ENCODE data around the gene FMN2.

FMN2 gene

GRCh38 chr1:240511789-240512188 is 420.1 kb downstream of the FMN2 start:
- no peak overlapping the region for H2AK5ac ChIP-seq (ENCODE audit: low read length)
- H3K23ac ChIP-seq (ENCODE audit: low read length) = no peak overlapping the region
- no peaks in the 10 kb centered on the region for H3K79me2 ChIP-seq (ENCODE audit: control insufficient read depth, insufficient read depth, low read length, poor library complexity)
- no peak overlapping the region for H2BK120ac ChIP-seq (ENCODE audit: insufficient read depth, low read length, poor library complexity)
- no peak overlapping the region for H4K8ac ChIP-seq (ENCODE audit: low read depth, low read length)
- no peaks in the 10 kb centered on the region for H3K27me3 ChIP-seq (ENCODE audit: insufficient read depth, low read length)
- no peak overlapping the region for H3K9ac ChIP-seq (ENCODE audit: low read length)
- H3K4ac ChIP-seq (ENCODE audit: low read depth, low read length) = no peak overlapping the region
- no peak overlapping the region for H2BK12ac ChIP-seq (ENCODE audit: low read length)
- no peak overlapping the region for H3K18ac ChIP-seq (ENCODE audit: low read length)
- H3K4me2 ChIP-seq (ENCODE audit: low read length) = no peak overlapping the region
- H3K4me1 ChIP-seq (ENCODE audit: control insufficient read depth in 1 of 2, insufficient read depth in 2 of 2, low read length in 2 of 2) = no peaks in the 10 kb centered on the region
- no peaks in the 10 kb centered on the region for H3K36me3 ChIP-seq (ENCODE audit: control insufficient read depth in 1 of 2, insufficient read depth in 2 of 2, low read length in 2 of 2)
- H2BK5ac ChIP-seq (ENCODE audit: low read depth, low read length, poor library complexity) = no peak overlapping the region
- no peak overlapping the region for H4K12ac ChIP-seq (ENCODE audit: low read depth, low read length)
- H2AFZ ChIP-seq (ENCODE audit: insufficient read depth, low read length, poor library complexity) = no peak overlapping the region
- H3K27ac ChIP-seq (ENCODE audit: low read depth, low read length) = no peak overlapping the region
- DNase-seq = no peak
- H3K14ac ChIP-seq (ENCODE audit: low read length) = no peak overlapping the region
- no peak overlapping the region for H3K4me3 ChIP-seq (ENCODE audit: low read depth, low read length)
- H3K79me1 ChIP-seq (ENCODE audit: low read length) = no peaks in the 10 kb centered on the region
- H4K91ac ChIP-seq (ENCODE audit: low read depth, low read length) = no peak overlapping the region
- H3K9me3 ChIP-seq (ENCODE audit: insufficient read depth, low read depth, low read length) = no peaks in the 10 kb centered on the region

GRCh38 chr1:240515505-240515904 is 423.8 kb downstream of the FMN2 start:
- Histone ChIP-seq H3K9me3 (ENCODE audit: insufficient read depth, low read depth, low read length) (no peaks in the 10 kb centered on the region), H3K79me1 (ENCODE audit: low read length) (no peaks in the 10 kb centered on the region), H3K4me2 (ENCODE audit: low read length) (no peak overlapping the region), H2AFZ (ENCODE audit: insufficient read depth, low read length, poor library complexity) (no peak overlapping the region), H3K9ac (ENCODE audit: low read length) (no peak overlapping the region), H3K14ac (ENCODE audit: low read length) (no peak overlapping the region), H3K4ac (ENCODE audit: low read depth, low read length) (no peak overlapping the region), H3K18ac (ENCODE audit: low read length) (no peak overlapping the region), H2BK5ac (ENCODE audit: low read depth, low read length, poor library complexity) (no peak overlapping the region), H3K36me3 (ENCODE audit: control insufficient read depth in 1 of 2, insufficient read depth in 2 of 2, low read length in 2 of 2) (no peaks in the 10 kb centered on the region), H4K91ac (ENCODE audit: low read depth, low read length) (no peak overlapping the region), H3K79me2 (ENCODE audit: control insufficient read depth, insufficient read depth, low read length, poor library complexity) (no peaks in the 10 kb centered on the region), H3K27ac (ENCODE audit: low read depth, low read length) (no peak overlapping the region), H2AK5ac (ENCODE audit: low read length) (no peak overlapping the region), H3K4me3 (ENCODE audit: low read depth, low read length) (no peak overlapping the region), H4K12ac (ENCODE audit: low read depth, low read length) (no peak overlapping the region), H3K4me1 (ENCODE audit: control insufficient read depth in 1 of 2, insufficient read depth in 2 of 2, low read length in 2 of 2) (no peaks in the 10 kb centered on the region), H3K23ac (ENCODE audit: low read length) (no peak overlapping the region), H2BK120ac (ENCODE audit: insufficient read depth, low read length, poor library complexity) (no peak overlapping the region), H3K27me3 (ENCODE audit: insufficient read depth, low read length) (no peaks in the 10 kb centered on the region), H2BK12ac (ENCODE audit: low read length) (no peak overlapping the region), H4K8ac (ENCODE audit: low read depth, low read length) (no peak overlapping the region)
- DNase-seq = peak in 1 of 2 donors; percentile 52
- WGBS (ENCODE audit: extremely low coverage, insufficient coverage, insufficient read length) = no CpG with 5 or more reads among the region's 1 CpG

GRCh38 chr1:240516069-240516468 is 424.4 kb downstream of the FMN2 start:
- no peak overlapping the region for H2AK5ac ChIP-seq (ENCODE audit: low read length)
- WGBS (ENCODE audit: extremely low coverage, insufficient coverage, insufficient read length) = no CpG with 5 or more reads among the region's 2 CpGs
- no peak overlapping the region for H3K18ac ChIP-seq (ENCODE audit: low read length)
- no peaks in the 10 kb centered on the region for H3K79me2 ChIP-seq (ENCODE audit: control insufficient read depth, insufficient read depth, low read length, poor library complexity)
- no peak overlapping the region for H3K4me3 ChIP-seq (ENCODE audit: low read depth, low read length)
- no peak overlapping the region for H4K12ac ChIP-seq (ENCODE audit: low read depth, low read length)
- no peaks in the 10 kb centered on the region for H3K27me3 ChIP-seq (ENCODE audit: insufficient read depth, low read length)
- H4K8ac ChIP-seq (ENCODE audit: low read depth, low read length) = no peak overlapping the region
- H3K27ac ChIP-seq (ENCODE audit: low read depth, low read length) = no peak overlapping the region
- H3K14ac ChIP-seq (ENCODE audit: low read length) = no peak overlapping the region
- H3K4ac ChIP-seq (ENCODE audit: low read depth, low read length) = no peak overlapping the region
- no peak overlapping the region for H4K91ac ChIP-seq (ENCODE audit: low read depth, low read length)
- H2BK5ac ChIP-seq (ENCODE audit: low read depth, low read length, poor library complexity) = no peak overlapping the region
- no peaks in the 10 kb centered on the region for H3K79me1 ChIP-seq (ENCODE audit: low read length)
- no peaks in the 10 kb centered on the region for H3K36me3 ChIP-seq (ENCODE audit: control insufficient read depth in 1 of 2, insufficient read depth in 2 of 2, low read length in 2 of 2)
- no peaks in the 10 kb centered on the region for H3K4me1 ChIP-seq (ENCODE audit: control insufficient read depth in 1 of 2, insufficient read depth in 2 of 2, low read length in 2 of 2)
- no peak overlapping the region for H3K9ac ChIP-seq (ENCODE audit: low read length)
- no peak overlapping the region for H2BK120ac ChIP-seq (ENCODE audit: insufficient read depth, low read length, poor library complexity)
- no peaks in the 10 kb centered on the region for H3K9me3 ChIP-seq (ENCODE audit: insufficient read depth, low read depth, low read length)
- no peak overlapping the region for H2BK12ac ChIP-seq (ENCODE audit: low read length)
- no peak overlapping the region for H3K4me2 ChIP-seq (ENCODE audit: low read length)
- peak in 1 of 2 donors; percentile 23 for DNase-seq
- H3K23ac ChIP-seq (ENCODE audit: low read length) = no peak overlapping the region
- H2AFZ ChIP-seq (ENCODE audit: insufficient read depth, low read length, poor library complexity) = no peak overlapping the region

- no CpG with 5 or more reads among the region's 4 CpGs for WGBS (ENCODE audit: extremely low coverage, insufficient coverage, insufficient read length)
Observed at GRCh38 chr1:240517891-240518290, 426.2 kb downstream of the FMN2 start.

More at GRCh38 chr1:240517891-240518290, 426.2 kb downstream of the FMN2 start:
- peak; percentile 27 to 80 for DNase-seq
- no peak overlapping the region for H3K4ac ChIP-seq (ENCODE audit: low read depth, low read length)
- no peak overlapping the region for H3K27ac ChIP-seq (ENCODE audit: low read depth, low read length)
- no peak overlapping the region for H3K14ac ChIP-seq (ENCODE audit: low read length)
- H3K4me2 ChIP-seq (ENCODE audit: low read length) = no peak overlapping the region
- H3K36me3 ChIP-seq (ENCODE audit: control insufficient read depth in 1 of 2, insufficient read depth in 2 of 2, low read length in 2 of 2) = peaks cover 0 to 2% of the 10 kb centered on the region in 2 experiments
- no peaks in the 10 kb centered on the region for H3K4me1 ChIP-seq (ENCODE audit: control insufficient read depth in 1 of 2, insufficient read depth in 2 of 2, low read length in 2 of 2)
- no peak overlapping the region for H2BK12ac ChIP-seq (ENCODE audit: low read length)
- no peaks in the 10 kb centered on the region for H3K27me3 ChIP-seq (ENCODE audit: insufficient read depth, low read length)
- H3K23ac ChIP-seq (ENCODE audit: low read length) = no peak overlapping the region
- H3K4me3 ChIP-seq (ENCODE audit: low read depth, low read length) = no peak overlapping the region
- H2AK5ac ChIP-seq (ENCODE audit: low read length) = no peak overlapping the region
- H4K12ac ChIP-seq (ENCODE audit: low read depth, low read length) = no peak overlapping the region
- no peak overlapping the region for H2BK5ac ChIP-seq (ENCODE audit: low read depth, low read length, poor library complexity)
- no peaks in the 10 kb centered on the region for H3K79me1 ChIP-seq (ENCODE audit: low read length)
- H3K9me3 ChIP-seq (ENCODE audit: insufficient read depth, low read depth, low read length) = no peaks in the 10 kb centered on the region
- H3K79me2 ChIP-seq (ENCODE audit: control insufficient read depth, insufficient read depth, low read length, poor library complexity) = no peaks in the 10 kb centered on the region
- no peak overlapping the region for H4K91ac ChIP-seq (ENCODE audit: low read depth, low read length)
- no peak overlapping the region for H4K8ac ChIP-seq (ENCODE audit: low read depth, low read length)
- no peak overlapping the region for H3K9ac ChIP-seq (ENCODE audit: low read length)
- H2BK120ac ChIP-seq (ENCODE audit: insufficient read depth, low read length, poor library complexity) = no peak overlapping the region
- no peak overlapping the region for H2AFZ ChIP-seq (ENCODE audit: insufficient read depth, low read length, poor library complexity)
- H3K18ac ChIP-seq (ENCODE audit: low read length) = no peak overlapping the region

All from trophoblast cell (in vitro differentiated cells and primary cell).